Measurements from ENCODE around the gene SH3RF3. TPM values are rescaled to one million over a fixed set of nuclear protein-coding genes. Genes with fewer than 3 reads are reported as not detected.

The SH3RF3 gene
- total RNA-seq, 2 donors from 2014 or later = 1.3 to 5.6 TPM

GRCh38 chr2:109456776-109457175 is 327.8 kb downstream of the SH3RF3 start:
- 68 to 74% methylated on average over 8 of the region's 8 CpGs for WGBS, 2 donors
- DNase-seq (no peak), ATAC-seq (no peak)
- no peak overlapping the region for H3K27ac ChIP-seq
- H3K36me3 ChIP-seq (replicated peaks in 1 of 2; ENCODE audit: insufficient read depth in 1 of 2, low read depth in 2 of 2) = no peaks in the 10 kb centered on the region
- H3K27me3 ChIP-seq = no peaks in the 10 kb centered on the region
- no peaks in the 10 kb centered on the region for H3K9me3 ChIP-seq
- H3K4me1 ChIP-seq = no peaks in the 10 kb centered on the region
- H3K4me3 ChIP-seq = no peak overlapping the region
- intact Hi-C loops (cut with DNase I) = no loop called here
- TF ChIP-seq POLR2A (IDR thresholded peaks at IDR 0.05) (no peak), CTCF (IDR thresholded peaks at IDR 0.05) (no peak)

GRCh38 chr2:109457366-109457765 is 328.4 kb downstream of the SH3RF3 start:
- no peaks in the 10 kb centered on the region for H3K4me1 ChIP-seq
- ATAC-seq (no peak), DNase-seq (no peak)
- WGBS, 2 donors = 68 to 75% methylated on average over 8 to 9 of the region's 9 CpGs
- H3K27me3 ChIP-seq = no peaks in the 10 kb centered on the region
- H3K27ac ChIP-seq = no peak overlapping the region
- intact Hi-C loops (cut with DNase I) = no loop called here
- no peak overlapping the region for H3K4me3 ChIP-seq
- TF ChIP-seq CTCF (IDR thresholded peaks at IDR 0.05) = no peak
- no peak for TF ChIP-seq POLR2A (IDR thresholded peaks at IDR 0.05)
- H3K36me3 ChIP-seq (replicated peaks in 1 of 2; ENCODE audit: insufficient read depth in 1 of 2, low read depth in 2 of 2) = no peaks in the 10 kb centered on the region
- H3K9me3 ChIP-seq = no peaks in the 10 kb centered on the region

- H3K9me3 ChIP-seq = no peaks in the 10 kb centered on the region
- DNase-seq (no peak), ATAC-seq (no peak)
- WGBS, 2 donors = 72 to 75% methylated on average over 7 of the region's 7 CpGs
- H3K4me3 ChIP-seq = no peak overlapping the region
- H3K27me3 ChIP-seq = no peaks in the 10 kb centered on the region
- H3K36me3 ChIP-seq (replicated peaks in 1 of 2; ENCODE audit: insufficient read depth in 1 of 2, low read depth in 2 of 2) = no peaks in the 10 kb centered on the region
- H3K27ac ChIP-seq = no peak overlapping the region
- intact Hi-C loops (cut with DNase I) = no loop called here
- H3K4me1 ChIP-seq = no peaks in the 10 kb centered on the region
- TF ChIP-seq POLR2A (IDR thresholded peaks at IDR 0.05) (no peak), CTCF (IDR thresholded peaks at IDR 0.05) (no peak)
These were observed 328.8 kb downstream of the SH3RF3 start for GRCh38 chr2:109457794-109458193.

- TF ChIP-seq CTCF (IDR thresholded peaks at IDR 0.05) (no peak), POLR2A (IDR thresholded peaks at IDR 0.05) (no peak)
- no peaks in the 10 kb centered on the region for H3K27me3 ChIP-seq
- intact Hi-C loops (cut with DNase I) = no loop called here
- DNase-seq = no peak
- H3K9me3 ChIP-seq = no peaks in the 10 kb centered on the region
- H3K4me3 ChIP-seq = no peak overlapping the region
- WGBS, 2 donors = 88 to 100% methylated on average over 1 of the region's 1 CpG
- no peaks in the 10 kb centered on the region for H3K4me1 ChIP-seq
- no peaks in the 10 kb centered on the region for H3K36me3 ChIP-seq (replicated peaks in 1 of 2; ENCODE audit: insufficient read depth in 1 of 2, low read depth in 2 of 2)
- ATAC-seq = no peak
- H3K27ac ChIP-seq = no peak overlapping the region
These were observed 329.5 kb downstream of the SH3RF3 start for GRCh38 chr2:109458512-109458911.

- intact Hi-C loops (cut with DNase I) = no loop called here
- WGBS, 2 donors = 72 to 76% methylated on average over 2 to 6 of the region's 6 CpGs
- no peak for DNase-seq
These were observed 330.5 kb downstream of the SH3RF3 start for GRCh38 chr2:109459485-109459884.

More at GRCh38 chr2:109459485-109459884, 330.5 kb downstream of the SH3RF3 start:
- H3K4me1 ChIP-seq = no peaks in the 10 kb centered on the region
- no peak for ATAC-seq
- H3K4me3 ChIP-seq = no peak overlapping the region
- no peaks in the 10 kb centered on the region for H3K36me3 ChIP-seq (replicated peaks in 1 of 2; ENCODE audit: insufficient read depth in 1 of 2, low read depth in 2 of 2)
- no peaks in the 10 kb centered on the region for H3K9me3 ChIP-seq
- H3K27ac ChIP-seq = no peak overlapping the region
- TF ChIP-seq CTCF (IDR thresholded peaks at IDR 0.05) (no peak), POLR2A (IDR thresholded peaks at IDR 0.05) (no peak)
- H3K27me3 ChIP-seq = no peaks in the 10 kb centered on the region
